Heart left ventricle (tissue), 13 donors: ENCODE data around the gene PTPN7.

ENCODE experiments used
- CTCF ChIP-seq, 12 donors: fragments of 200-600 bp; sonication (generic) in 4 of 12; IDR thresholded peaks; one replicate each; pipeline versions ENCODE4 v1.5.0 to v1.8.0; 2018 to 2022; ENCODE audit warnings: antibody characterized with exemption in 12 of 12, mild to moderate bottlenecking in 5 of 12
- POLR2A ChIP-seq, 2 donors: fragments of 450-650 bp; IDR thresholded peaks; one replicate each; pipeline ENCODE4 v1.6.1; 2017; ENCODE audit warnings: antibody characterized with exemption in 2 of 2, mild to moderate bottlenecking in 2 of 2, moderate library complexity in 2 of 2
- donor health status: ischemic (EF 13 %, LVEDD 7.1; RV severe dilation, severe dysfunction).
- donor health status: DM: no; HTN: yes; CAD: no.
- donor health status: DM: no; HTN: no; CAD: no.
- donor health status: ischemic (EF 25% LVEDD 6.9; RV normal size, moderate dysfunction).
- donor health status: ischemic (EF 25% LVEDD 5.7; RV mildly dilated, moderate dysfunction).
- donor health status: ischemic (EF 35%, LVEDD 5.7; RV mildly dilated, moderate dysfunction).
- donor health status: nonischemic (EF 11% LVEDD 7.7; RV severe dilation, severe dysfunction).
- donor health status: DM: yes; HTN: yes; CAD: no.
- donor health status: PGD.
- donor health status: ischemic (EF 29% LVEDD 5.4; RV normal size, mild dysfunction).
- donor health status: nonischemic (EF 23%, LVEDD 6.1; RV moderate dilation, normal function).

DNA sequence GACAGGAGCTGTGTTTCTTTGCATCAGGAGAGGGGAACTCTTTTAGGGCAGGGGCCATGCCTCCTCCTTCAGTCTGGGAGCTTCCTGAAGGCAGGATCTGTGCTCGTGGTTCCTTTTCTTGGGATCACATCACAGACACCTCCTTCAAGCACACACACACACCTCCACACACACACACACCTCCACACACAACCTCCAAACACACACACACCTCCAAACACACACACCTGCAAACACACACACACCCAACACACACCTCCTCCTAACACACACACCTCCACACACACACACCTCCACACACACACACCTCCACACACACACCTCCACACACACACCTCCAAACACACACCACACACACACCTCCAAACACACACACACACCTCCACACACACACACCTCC is 43.7 kb upstream of the PTPN7 start:
- no peak for TF ChIP-seq CTCF (IDR thresholded peaks at IDR 0.05)
- TF ChIP-seq POLR2A (IDR thresholded peaks at IDR 0.05), result no peak
